Spinal cord (tissue), 10 donors: ENCODE results near the gene CEP162. TPM values are rescaled to one million over a fixed set of nuclear protein-coding genes. Genes with fewer than 3 reads are reported as not detected.
"Not testable (repeated sequence)": the region's sequence is repeated elsewhere in the genome, so short reads cannot be mapped to it uniquely, and the experiment has no call there.

ENCODE experiments used
- DNase-seq, 6 donors: peaks; one replicate each; pipeline versions ENCODE4 v3.0.0 to v3.0.0-alpha.2; 2013 to 2015; ENCODE audit warnings: low spot score in 6 of 6, low read depth in 4 of 6
- H3K27ac ChIP-seq: one replicate; pipeline ENCODE4 v1.5.1; 2013; ENCODE audit warnings: low read depth, low read length, control low read depth
- H3K27me3 ChIP-seq: one replicate; pipeline ENCODE4 v1.6.1; 2013; ENCODE audit warnings: low read length; ENCODE audit not compliant: control insufficient read depth, insufficient read depth
- H3K36me3 ChIP-seq: one replicate; pipeline ENCODE4 v1.6.1; 2013; ENCODE audit warnings: low read length; ENCODE audit not compliant: control insufficient read depth, insufficient read depth
- H3K4me1 ChIP-seq: one replicate; pipeline ENCODE4 v1.6.1; 2013; ENCODE audit warnings: low read length; ENCODE audit not compliant: control insufficient read depth, insufficient read depth
- H3K4me3 ChIP-seq: one replicate; pipeline ENCODE4 v1.5.1; 2013; ENCODE audit warnings: low read depth, low read length, control low read depth
- H3K9me3 ChIP-seq: one replicate; pipeline ENCODE4 v1.6.1; 2013; ENCODE audit warnings: low read length; ENCODE audit not compliant: control insufficient read depth, insufficient read depth
- WGBS: methylation state at CpG from one replicate; pipeline ENCODE4 v1.1.5; 2013; ENCODE audit warnings: missing lambda C conversion rate; ENCODE audit not compliant: insufficient coverage; 5-methylcytosine and 5-hydroxymethylcytosine counted together
- polyA plus RNA-seq, 2 donors: library from polyadenylated mRNA; unstranded; fragments of 120-200 nt; gene quantifications; one replicate each; pipeline ENCODE4 v1.2.1, GENCODE V29; 2013; ENCODE audit not compliant: insufficient read length in 2 of 2
- total RNA-seq, 2 donors: library from RNA; depleted of rRNA in 1 of 2; stranded (reverse); fragments of 120-200 nt in 1 of 2; fragments of >200 nt in 1 of 2; gene quantifications; one replicate each; pipeline versions ENCODE4 v1.2.3 to v1.2.4, GENCODE V29; 2013 to 2014
- donor health status: healthy.

The CEP162 gene
- total and polyA plus RNA-seq, 4 donors = 10.2 to 19.1 (median 14.5) TPM

DNA sequence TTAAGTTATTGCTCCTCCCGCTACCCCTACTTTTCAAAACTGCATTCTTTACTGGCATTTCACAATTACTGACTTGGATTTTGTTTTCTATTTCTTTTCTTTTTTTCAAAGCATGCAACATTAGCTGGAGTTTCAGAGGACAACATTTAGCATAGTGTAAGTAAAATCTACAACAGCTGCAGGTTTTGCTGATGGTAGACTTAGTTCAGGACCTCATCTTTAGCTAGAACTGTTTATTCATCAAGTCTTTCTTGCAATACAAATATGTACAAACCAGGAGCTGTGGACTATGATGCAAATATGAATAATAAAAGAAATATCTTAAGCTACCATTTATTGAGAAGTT is 728 bp upstream of the CEP162 start:
- peaks cover 11% of the 10 kb centered on the region for H3K27me3 ChIP-seq
- H3K9me3 ChIP-seq = no peaks in the 10 kb centered on the region
- peak overlapping the region; percentile 98 for H3K4me3 ChIP-seq
- DNase-seq = no peak
- H3K4me1 ChIP-seq = no peaks in the 10 kb centered on the region
- WGBS = 20% methylated on average over 1 of the region's 1 CpG
- H3K36me3 ChIP-seq = no peaks in the 10 kb centered on the region
- no peak overlapping the region for H3K27ac ChIP-seq

DNA sequence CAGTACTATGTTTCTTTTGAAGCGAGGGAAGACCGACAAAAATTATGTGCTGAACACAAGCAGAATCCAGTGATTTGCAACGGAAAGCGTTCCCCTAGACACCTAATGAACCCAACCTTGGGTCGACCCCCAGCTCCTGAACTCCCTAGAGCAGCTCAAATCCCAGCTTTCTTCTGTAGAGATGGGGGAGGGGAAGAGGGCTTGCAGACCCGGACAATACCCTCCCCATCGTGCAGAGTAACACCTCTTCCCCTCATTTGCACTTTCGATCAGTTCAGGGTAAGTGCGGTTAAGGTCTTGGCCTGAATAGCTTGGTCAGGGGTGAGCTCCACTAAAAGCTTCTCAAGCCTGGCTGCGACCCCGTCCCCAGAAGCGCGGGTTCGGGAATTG is 404 bp downstream of the CEP162 start:
- Histone ChIP-seq H3K9me3 (no peaks in the 10 kb centered on the region), H3K27me3 (peaks cover 3% of the 10 kb centered on the region), H3K36me3 (no peaks in the 10 kb centered on the region), H3K4me1 (no peaks in the 10 kb centered on the region), H3K27ac (peak overlapping the region; percentile 96), H3K4me3 (peak overlapping the region; percentile 98)
- DNase-seq = peak in 1 of 6 donors; percentile 2
- 0% methylated on average over 6 of the region's 14 CpGs for WGBS

DNA sequence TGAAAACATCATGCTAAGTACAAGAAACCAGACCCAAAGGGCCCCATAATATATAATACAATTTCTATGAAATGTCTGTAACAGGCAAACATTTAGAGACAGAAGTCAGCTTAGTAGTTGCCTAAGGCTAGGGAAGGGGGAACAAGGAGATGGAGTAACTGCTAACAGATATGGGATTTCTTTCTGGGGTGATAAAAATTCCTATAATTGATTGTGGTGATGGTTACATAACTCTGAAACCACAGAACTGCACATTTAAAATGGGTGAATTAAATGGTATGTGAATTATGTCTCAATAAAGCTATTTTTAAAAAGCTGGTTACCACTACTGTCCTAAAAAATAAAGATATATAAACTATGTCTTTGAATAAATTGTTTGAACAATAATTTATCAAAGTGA is 3.2 kb downstream of the CEP162 start:
- Histone ChIP-seq H3K4me1 (no peaks in the 10 kb centered on the region), H3K9me3 (no peaks in the 10 kb centered on the region), H3K27me3 (no peaks in the 10 kb centered on the region), H3K4me3 (no peak overlapping the region), H3K36me3 (peaks cover 3% of the 10 kb centered on the region), H3K27ac (no peak overlapping the region)
- DNase-seq = no peak

DNA sequence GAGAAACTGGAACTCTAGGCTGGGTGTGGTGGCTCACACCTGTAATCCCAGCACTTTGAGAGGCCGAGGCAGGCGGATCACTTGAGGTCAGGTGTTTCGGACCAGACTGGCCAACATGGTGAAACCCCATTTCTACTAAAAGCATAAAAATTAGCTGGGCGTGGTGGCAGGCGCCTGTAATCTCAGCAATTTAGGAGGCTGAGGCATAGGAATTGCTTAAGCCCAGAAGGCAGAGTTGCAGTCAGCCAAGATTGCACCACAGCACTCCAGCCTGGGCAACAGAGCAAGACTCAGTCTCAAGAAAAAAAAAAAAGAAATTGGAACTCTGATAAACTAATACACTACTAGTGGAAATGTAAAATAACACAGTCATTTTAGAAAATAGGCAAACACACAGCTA is 3.8 kb downstream of the CEP162 start:
- H3K9me3 ChIP-seq, H3K4me1 ChIP-seq, H3K27ac ChIP-seq, H3K36me3 ChIP-seq, H3K4me3 ChIP-seq, DNase-seq, H3K27me3 ChIP-seq: not testable (repeated sequence)
- no CpG with 5 or more reads among the region's 5 CpGs for WGBS

DNA sequence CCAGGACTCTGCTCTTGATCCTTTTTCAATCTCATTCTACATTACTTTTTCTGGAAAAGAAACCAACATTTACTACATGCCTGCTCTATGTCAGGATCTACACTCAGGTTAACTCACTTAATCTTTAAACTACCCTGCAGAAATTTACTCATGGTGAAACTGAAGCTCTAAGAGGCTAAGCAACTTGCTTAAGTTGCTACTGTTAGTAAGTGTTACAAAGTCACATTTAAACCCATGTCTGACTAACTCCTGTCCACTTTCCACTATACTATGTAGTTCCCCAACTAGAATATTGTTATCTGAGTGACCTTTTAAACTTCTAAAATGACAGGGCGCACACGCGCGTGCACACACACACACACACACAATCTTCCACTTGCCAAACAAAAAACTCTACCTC is 5.0 kb downstream of the CEP162 start:
- no peak overlapping the region for H3K4me3 ChIP-seq
- H3K36me3 ChIP-seq = peaks cover 3% of the 10 kb centered on the region
- no peaks in the 10 kb centered on the region for H3K27me3 ChIP-seq
- no peaks in the 10 kb centered on the region for H3K9me3 ChIP-seq
- no peaks in the 10 kb centered on the region for H3K4me1 ChIP-seq
- H3K27ac ChIP-seq = no peak overlapping the region
- no peak for DNase-seq
- WGBS = no CpG with 5 or more reads among the region's 4 CpGs

DNA sequence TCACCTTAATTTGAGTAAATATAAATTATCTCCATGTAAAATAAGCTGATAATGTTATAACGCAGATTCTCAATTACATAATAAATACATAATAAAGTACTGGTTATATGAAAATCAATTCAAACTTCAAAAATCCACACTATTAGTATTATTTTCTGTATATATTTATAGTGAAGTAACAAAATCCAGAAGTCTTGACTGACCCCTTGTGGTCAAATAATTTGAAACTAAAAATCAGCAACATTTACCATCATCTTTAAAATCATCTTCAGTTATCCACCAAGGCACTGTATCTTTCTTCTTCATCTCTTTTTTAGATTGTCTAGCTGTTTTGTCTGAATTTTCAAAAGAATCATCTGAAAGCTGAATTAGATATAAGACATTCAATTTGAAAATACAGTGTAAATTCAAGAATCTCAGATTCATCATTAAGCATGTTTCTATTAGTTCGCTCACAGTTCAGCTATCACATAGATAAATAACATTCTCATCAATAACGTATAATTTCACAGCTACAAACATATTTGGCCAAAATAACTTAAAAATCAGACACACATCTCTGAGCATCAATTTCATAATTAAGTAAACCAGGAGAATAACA is 6.5 kb downstream of the CEP162 start:
- Histone ChIP-seq H3K27me3 (no peaks in the 10 kb centered on the region), H3K36me3 (peaks cover 3% of the 10 kb centered on the region), H3K4me3 (no peak overlapping the region), H3K4me1 (no peaks in the 10 kb centered on the region), H3K27ac (no peak overlapping the region), H3K9me3 (no peaks in the 10 kb centered on the region)
- peak in 5 of 6 donors; percentile 4 to 80 (median 26) for DNase-seq
- WGBS = no CpG with 5 or more reads among the region's 3 CpGs

DNA sequence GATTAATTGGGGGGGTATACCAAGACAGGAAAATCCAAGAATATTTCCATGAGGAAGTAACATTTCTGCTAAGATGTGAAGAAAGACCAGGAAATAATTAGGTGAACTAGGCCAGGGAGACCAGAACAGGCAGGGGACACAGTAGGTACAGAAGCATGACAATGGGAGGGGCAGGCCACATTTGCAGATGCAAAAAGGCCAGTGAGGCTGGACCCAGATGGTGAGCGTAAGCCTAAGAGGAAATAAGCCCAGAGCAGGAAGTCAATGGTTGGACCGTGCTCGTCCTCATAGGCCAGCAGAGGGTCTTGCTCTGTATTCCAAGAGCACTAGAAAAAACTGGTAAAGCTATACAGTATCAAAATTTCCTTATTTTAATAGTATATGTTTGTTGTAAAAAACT is 9.4 kb downstream of the CEP162 start:
- Histone ChIP-seq H3K27me3 (no peaks in the 10 kb centered on the region), H3K9me3 (no peaks in the 10 kb centered on the region), H3K4me3 (no peak overlapping the region), H3K36me3 (peaks cover 3% of the 10 kb centered on the region), H3K4me1 (no peaks in the 10 kb centered on the region), H3K27ac (no peak overlapping the region)
- no peak for DNase-seq
- WGBS = 100% methylated on average over 1 of the region's 3 CpGs

DNA sequence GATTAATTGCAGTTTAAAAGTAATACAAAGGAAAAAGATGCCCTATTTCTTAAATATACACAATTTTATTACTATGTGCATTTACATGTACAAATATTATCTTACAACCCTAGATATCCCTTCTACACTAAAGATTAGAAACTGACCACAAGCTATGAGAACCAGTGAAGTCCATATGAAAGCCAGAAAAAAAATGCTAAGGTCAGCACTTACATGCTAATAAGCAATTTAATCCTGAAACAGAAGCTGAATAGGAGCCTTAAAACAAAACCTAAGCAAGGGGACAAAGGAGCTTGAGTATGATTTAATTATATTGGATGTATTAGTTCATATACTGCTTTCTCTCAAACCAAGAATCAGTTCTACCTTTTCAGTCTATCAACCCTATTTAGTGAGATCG is 14.2 kb downstream of the CEP162 start:
- Histone ChIP-seq H3K4me3 (no peak overlapping the region), H3K9me3 (no peaks in the 10 kb centered on the region), H3K36me3 (peaks cover 2% of the 10 kb centered on the region), H3K27me3 (no peaks in the 10 kb centered on the region), H3K27ac (no peak overlapping the region), H3K4me1 (no peaks in the 10 kb centered on the region)
- DNase-seq = no peak
- WGBS = no CpG with 5 or more reads among the region's 1 CpG

DNA sequence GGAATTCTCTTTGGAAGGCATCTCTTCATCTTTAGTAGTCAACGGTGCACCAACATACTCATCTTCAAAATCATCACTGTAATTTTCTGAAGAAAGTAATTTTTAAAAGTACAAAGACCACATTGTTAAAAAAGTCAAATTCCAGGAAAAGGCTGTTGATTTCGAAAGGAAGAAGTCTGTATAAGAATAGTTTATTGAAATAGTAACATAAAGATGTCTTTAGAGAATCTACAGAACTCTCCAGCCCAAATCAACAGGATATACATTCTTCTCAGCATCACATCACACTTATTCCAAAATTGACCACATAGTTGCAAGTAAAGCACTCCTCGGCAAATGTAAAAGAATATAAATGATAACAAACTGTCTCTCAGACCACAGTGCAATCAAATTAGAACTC is 23.4 kb downstream of the CEP162 start:
- DNase-seq = no peak
- H3K27ac ChIP-seq = no peak overlapping the region
- no CpG with 5 or more reads among the region's 3 CpGs for WGBS
- H3K36me3 ChIP-seq = peaks cover 10% of the 10 kb centered on the region
- H3K27me3 ChIP-seq = no peaks in the 10 kb centered on the region
- H3K4me1 ChIP-seq = no peaks in the 10 kb centered on the region
- H3K4me3 ChIP-seq = no peak overlapping the region
- no peaks in the 10 kb centered on the region for H3K9me3 ChIP-seq

DNA sequence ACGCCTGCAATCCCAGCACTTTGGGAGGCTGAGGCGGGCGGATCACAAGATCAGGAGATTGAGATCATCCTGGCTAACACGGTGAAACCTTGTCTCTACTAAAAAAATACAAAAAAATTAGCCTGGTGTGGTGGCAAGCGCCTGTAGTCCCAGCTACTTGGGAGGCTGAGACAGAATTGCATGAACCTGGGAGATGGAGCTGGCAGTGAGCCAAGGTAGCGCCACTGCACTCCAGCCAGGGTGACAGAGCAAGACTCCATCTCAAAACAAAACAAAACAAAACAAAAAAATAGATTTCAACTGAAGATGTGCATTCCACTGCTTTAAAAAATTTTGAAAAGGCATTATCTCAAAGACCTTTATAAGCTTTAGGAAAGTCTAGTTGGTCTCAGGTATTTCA is 27.5 kb downstream of the CEP162 start:
- not testable (repeated sequence) for H3K27ac ChIP-seq, H3K27me3 ChIP-seq, DNase-seq, H3K36me3 ChIP-seq, H3K4me3 ChIP-seq, H3K4me1 ChIP-seq, H3K9me3 ChIP-seq
- 100% methylated on average over 1 of the region's 6 CpGs for WGBS
